SK-N-SH (cell line): Measurements from ENCODE around the gene CDC42.

Experiments
- CHD2 ChIP-seq: fragments of 150-350 bp; IDR thresholded peaks from 2 replicates; pipeline ENCODE4 v1.6.1; 2018; ENCODE audit warnings: low read length; ENCODE audit not compliant: partially characterized antibody
- ELF1 ChIP-seq: IDR thresholded peaks from 2 replicates; pipeline ENCODE4 v1.4.0; 2012
- EP300 ChIP-seq, 2 experiments: IDR thresholded peaks; 2 replicates each; pipeline versions ENCODE4 v1.4.0 to v1.6.1; 2012; ENCODE audit warnings: borderline replicate concordance in 1 of 2, low read depth in 1 of 2, low read length in 1 of 2
- FOXJ3 ChIP-seq: sonication (generic); formaldehyde crosslinking; IDR thresholded peaks from 2 replicates; pipeline ENCODE4 v1.5.1; 2020; ENCODE audit warnings: mild to moderate bottlenecking, missing genetic modification reagents
- GATA2 ChIP-seq: sonication (generic); formaldehyde crosslinking; IDR thresholded peaks from 2 replicates; pipeline ENCODE4 v1.5.0; 2020; ENCODE audit warnings: mild to moderate bottlenecking, missing genetic modification reagents
- NFIC ChIP-seq: IDR thresholded peaks from 2 replicates; pipeline ENCODE4 v1.4.0; 2012; ENCODE audit warnings: borderline replicate concordance
- RXRA ChIP-seq: IDR thresholded peaks from 2 replicates; pipeline ENCODE4 v1.4.0; 2012; ENCODE audit warnings: low read depth, mild to moderate bottlenecking, borderline replicate concordance
- SIN3A ChIP-seq: IDR thresholded peaks from 2 replicates; pipeline ENCODE4 v1.6.1; 2012; ENCODE audit warnings: low read depth, mild to moderate bottlenecking, low read length, moderate library complexity, borderline replicate concordance
- TAF1 ChIP-seq: IDR thresholded peaks from 2 replicates; pipeline ENCODE4 v1.6.1; 2012; ENCODE audit warnings: low read depth, mild to moderate bottlenecking, low read length, moderate library complexity, borderline replicate concordance
- YY1 ChIP-seq: IDR thresholded peaks from 2 replicates; pipeline ENCODE4 v1.4.0; 2012; ENCODE audit warnings: low read depth, mild to moderate bottlenecking
- TF ChIP-seq, protein P1 (sequence below): IDR thresholded peaks from 2 replicates; pipeline ENCODE4 v1.4.0; 2012; ENCODE audit warnings: low read depth
- TF ChIP-seq, protein P2 (sequence below): fragments of 200-600 bp; sonication (generic); IDR thresholded peaks from 2 replicates; pipeline ENCODE4 v1.6.1; 2017; ENCODE audit warnings: antibody characterized with exemption, mild to moderate bottlenecking, moderate library complexity
- TF ChIP-seq, protein P3 (sequence below): IDR thresholded peaks from 2 replicates; pipeline ENCODE4; 2012

DNA sequence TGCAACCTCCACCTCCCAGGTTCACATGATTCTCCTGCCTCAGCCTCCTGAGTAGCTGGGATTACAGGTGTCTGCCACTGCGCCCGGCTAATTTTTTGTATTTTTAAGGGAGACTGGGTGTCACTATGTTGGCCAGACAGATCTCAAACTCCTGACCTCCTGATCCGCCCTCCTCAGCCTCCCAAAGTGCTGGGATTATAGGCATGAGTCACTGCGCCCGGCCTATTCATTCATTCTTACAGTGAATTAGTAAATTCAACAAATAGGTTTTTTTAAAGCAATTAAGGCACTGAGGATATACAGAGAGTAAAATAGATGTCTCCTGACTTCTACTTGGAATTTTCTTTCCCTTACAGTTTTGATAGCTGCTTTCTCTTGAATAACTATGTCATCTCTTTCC, 43.5 kb downstream of the CDC42 start:
- TF ChIP-seq RXRA (no peak), NFIC (no peak), YY1 (no peak), EP300 (IDR thresholded peaks at IDR 0.05; ENCODE audit: borderline replicate concordance in 1 of 2, low read depth in 1 of 2, low read length in 1 of 2) (no peak), SIN3A (no peak), FOXJ3 (CRISPR knock-in tag) (no peak), ELF1 (no peak), CHD2 (no peak), GATA2 (no peak), TAF1 (no peak)
- TF ChIP-seq, protein P1, sequence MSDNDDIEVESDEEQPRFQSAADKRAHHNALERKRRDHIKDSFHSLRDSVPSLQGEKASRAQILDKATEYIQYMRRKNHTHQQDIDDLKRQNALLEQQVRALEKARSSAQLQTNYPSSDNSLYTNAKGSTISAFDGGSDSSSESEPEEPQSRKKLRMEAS: no peak
- TF ChIP-seq, protein P2, sequence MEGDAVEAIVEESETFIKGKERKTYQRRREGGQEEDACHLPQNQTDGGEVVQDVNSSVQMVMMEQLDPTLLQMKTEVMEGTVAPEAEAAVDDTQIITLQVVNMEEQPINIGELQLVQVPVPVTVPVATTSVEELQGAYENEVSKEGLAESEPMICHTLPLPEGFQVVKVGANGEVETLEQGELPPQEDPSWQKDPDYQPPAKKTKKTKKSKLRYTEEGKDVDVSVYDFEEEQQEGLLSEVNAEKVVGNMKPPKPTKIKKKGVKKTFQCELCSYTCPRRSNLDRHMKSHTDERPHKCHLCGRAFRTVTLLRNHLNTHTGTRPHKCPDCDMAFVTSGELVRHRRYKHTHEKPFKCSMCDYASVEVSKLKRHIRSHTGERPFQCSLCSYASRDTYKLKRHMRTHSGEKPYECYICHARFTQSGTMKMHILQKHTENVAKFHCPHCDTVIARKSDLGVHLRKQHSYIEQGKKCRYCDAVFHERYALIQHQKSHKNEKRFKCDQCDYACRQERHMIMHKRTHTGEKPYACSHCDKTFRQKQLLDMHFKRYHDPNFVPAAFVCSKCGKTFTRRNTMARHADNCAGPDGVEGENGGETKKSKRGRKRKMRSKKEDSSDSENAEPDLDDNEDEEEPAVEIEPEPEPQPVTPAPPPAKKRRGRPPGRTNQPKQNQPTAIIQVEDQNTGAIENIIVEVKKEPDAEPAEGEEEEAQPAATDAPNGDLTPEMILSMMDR: no peak
- TF ChIP-seq, protein P3, sequence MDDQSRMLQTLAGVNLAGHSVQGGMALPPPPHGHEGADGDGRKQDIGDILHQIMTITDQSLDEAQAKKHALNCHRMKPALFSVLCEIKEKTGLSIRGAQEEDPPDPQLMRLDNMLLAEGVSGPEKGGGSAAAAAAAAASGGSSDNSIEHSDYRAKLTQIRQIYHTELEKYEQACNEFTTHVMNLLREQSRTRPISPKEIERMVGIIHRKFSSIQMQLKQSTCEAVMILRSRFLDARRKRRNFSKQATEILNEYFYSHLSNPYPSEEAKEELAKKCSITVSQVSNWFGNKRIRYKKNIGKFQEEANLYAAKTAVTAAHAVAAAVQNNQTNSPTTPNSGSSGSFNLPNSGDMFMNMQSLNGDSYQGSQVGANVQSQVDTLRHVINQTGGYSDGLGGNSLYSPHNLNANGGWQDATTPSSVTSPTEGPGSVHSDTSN: no peak
